ENCODE results near the gene MCCC2.
"Not testable (repeated sequence)": the region's sequence is repeated elsewhere in the genome, so short reads cannot be mapped to it uniquely, and the experiment has no call there.

The MCCC2 gene

GRCh38 chr5:71658916-71659662 is 71.9 kb downstream of the MCCC2 start:
- no peak for DNase-seq (ENCODE audit: extremely low spot score)
- CTCF ChIA-PET, result interaction anchor here (1.6 kb wide), 1 partner anchor 99 kb away, joined by 3 read pairs; no protein-coding TSS in a partner anchor
- TF ChIP-seq CTCF (IDR thresholded peaks at IDR 0.05; ENCODE audit: control extremely low read depth, extremely low read depth, low read depth, missing control alignments), result no peak
- POLR2A ChIA-PET, result no interaction called here

- ChIA-PET CTCF (no interaction called here), POLR2A (no interaction called here)
Observed at GRCh38 chr5:71662381-71662780, 75.2 kb downstream of the MCCC2 start.

GRCh38 chr5:71663191-71663969 is 76.2 kb downstream of the MCCC2 start:
- ChIA-PET CTCF (no interaction called here), POLR2A (no interaction called here)
- DNase-seq (ENCODE audit: extremely low spot score), result no peak
- TF ChIP-seq CTCF (IDR thresholded peaks at IDR 0.05; ENCODE audit: control extremely low read depth, extremely low read depth, low read depth, missing control alignments), result no peak

More at GRCh38 chr5:71662381-71662780, 75.2 kb downstream of the MCCC2 start:
- TF ChIP-seq CTCF (IDR thresholded peaks at IDR 0.05; ENCODE audit: control extremely low read depth, extremely low read depth, low read depth, missing control alignments), result no peak
- DNase-seq (ENCODE audit: extremely low spot score), result no peak

GRCh38 chr5:71664615-71665014 is 77.5 kb downstream of the MCCC2 start:
- CTCF ChIA-PET; POLR2A ChIA-PET; DNase-seq (ENCODE audit: extremely low spot score): not testable (repeated sequence)

GRCh38 chr5:71666321-71666720 is 79.2 kb downstream of the MCCC2 start:
- CTCF ChIA-PET, result interaction anchor here (1.2 kb wide), 1 partner anchor 20 kb away, joined by 3 read pairs; no protein-coding TSS in a partner anchor

GRCh38 chr5:71677977-71678376 is 90.8 kb downstream of the MCCC2 start:
- DNase-seq (ENCODE audit: extremely low spot score), result no peak
- ChIA-PET CTCF (no interaction called here), POLR2A (no interaction called here)
- no peak for TF ChIP-seq CTCF (IDR thresholded peaks at IDR 0.05; ENCODE audit: control extremely low read depth, extremely low read depth, low read depth, missing control alignments)

More at GRCh38 chr5:71666321-71666720, 79.2 kb downstream of the MCCC2 start:
- DNase-seq (ENCODE audit: extremely low spot score), result no peak
- POLR2A ChIA-PET, result no interaction called here
- TF ChIP-seq CTCF (IDR thresholded peaks at IDR 0.05; ENCODE audit: control extremely low read depth, extremely low read depth, low read depth, missing control alignments), result no peak

- POLR2A ChIA-PET, result no interaction called here
Observed at GRCh38 chr5:71679714-71680113, 92.6 kb downstream of the MCCC2 start.

More at GRCh38 chr5:71679714-71680113, 92.6 kb downstream of the MCCC2 start:
- DNase-seq (ENCODE audit: extremely low spot score), result no peak
- CTCF ChIA-PET, result interaction anchor here (1.0 kb wide), 1 partner anchor 15 kb away, joined by 3 read pairs; no protein-coding TSS in a partner anchor
- TF ChIP-seq CTCF (IDR thresholded peaks at IDR 0.05; ENCODE audit: control extremely low read depth, extremely low read depth, low read depth, missing control alignments), result no peak
